Middle frontal gyrus (tissue), 1 donor: ENCODE results near the gene MED4.
"Not testable (repeated sequence)": the region's sequence is repeated elsewhere in the genome, so short reads cannot be mapped to it uniquely, and the experiment has no call there.

Experiments
- DNase-seq: peaks from one replicate; pipeline ENCODE4 v3.0.0-alpha.2; 2015; ENCODE audit warnings: low spot score; ENCODE audit errors: extremely low spot score

Gene MED4

GRCh38 chr13:48094404-48094780, 512 bp downstream of the MED4 start:
- DNase-seq, result no peak

GRCh38 chr13:48093588-48093987, 1.3 kb downstream of the MED4 start:
- no peak for DNase-seq

GRCh38 chr13:48086272-48086671, 8.6 kb downstream of the MED4 start:
- no peak for DNase-seq

GRCh38 chr13:48081739-48082138, 13.2 kb downstream of the MED4 start:
- no peak for DNase-seq

- DNase-seq, result no peak
Measured at GRCh38 chr13:48078251-48078656, 16.6 kb downstream of the MED4 start.

- no peak for DNase-seq
Measured at GRCh38 chr13:48074006-48074405, 20.9 kb downstream of the MED4 start.

- no peak for DNase-seq
Measured at GRCh38 chr13:48072787-48073186, 22.1 kb downstream of the MED4 start.

- DNase-seq, result no peak
Measured at GRCh38 chr13:48072304-48072703, 22.6 kb downstream of the MED4 start.

- no peak for DNase-seq
Measured at GRCh38 chr13:48070942-48071341, 24.0 kb downstream of the MED4 start.

- DNase-seq, result no peak
Measured at GRCh38 chr13:48069573-48069972, 25.3 kb downstream of the MED4 start.

GRCh38 chr13:48068952-48069351, 26.0 kb downstream of the MED4 start:
- DNase-seq, result no peak

GRCh38 chr13:48068036-48068435, 26.9 kb downstream of the MED4 start:
- no peak for DNase-seq

- no peak for DNase-seq
Measured at GRCh38 chr13:48066310-48066989, 28.5 kb downstream of the MED4 start.

- not testable (repeated sequence) for DNase-seq
Measured at GRCh38 chr13:48059951-48060350, 35.0 kb downstream of the MED4 start.

- not testable (repeated sequence) for DNase-seq
Measured at GRCh38 chr13:48058536-48058935, 36.4 kb downstream of the MED4 start.

- DNase-seq, result no peak
Measured at GRCh38 chr13:48055712-48056111, 39.2 kb downstream of the MED4 start.

GRCh38 chr13:48054601-48055000, 40.3 kb downstream of the MED4 start:
- DNase-seq, result no peak

- no peak for DNase-seq
Measured at GRCh38 chr13:48050550-48050949, 44.4 kb downstream of the MED4 start.

- DNase-seq, result no peak
Measured at GRCh38 chr13:48043789-48044503, 51.0 kb downstream of the MED4 start.

GRCh38 chr13:48042894-48043293, 52.0 kb downstream of the MED4 start:
- DNase-seq, result no peak

GRCh38 chr13:48040896-48041295, 54.0 kb downstream of the MED4 start:
- no peak for DNase-seq

GRCh38 chr13:48040049-48040448, 54.9 kb downstream of the MED4 start:
- DNase-seq, result no peak

GRCh38 chr13:48038761-48039160, 56.1 kb downstream of the MED4 start:
- no peak for DNase-seq
